ENCODE results near the gene SUPT20HL1. TPM values are rescaled to one million over a fixed set of nuclear protein-coding genes. Genes with fewer than 3 reads are reported as not detected.

The SUPT20HL1 gene
- total RNA-seq, 2 donors from 2014 or later, result not detected

DNA sequence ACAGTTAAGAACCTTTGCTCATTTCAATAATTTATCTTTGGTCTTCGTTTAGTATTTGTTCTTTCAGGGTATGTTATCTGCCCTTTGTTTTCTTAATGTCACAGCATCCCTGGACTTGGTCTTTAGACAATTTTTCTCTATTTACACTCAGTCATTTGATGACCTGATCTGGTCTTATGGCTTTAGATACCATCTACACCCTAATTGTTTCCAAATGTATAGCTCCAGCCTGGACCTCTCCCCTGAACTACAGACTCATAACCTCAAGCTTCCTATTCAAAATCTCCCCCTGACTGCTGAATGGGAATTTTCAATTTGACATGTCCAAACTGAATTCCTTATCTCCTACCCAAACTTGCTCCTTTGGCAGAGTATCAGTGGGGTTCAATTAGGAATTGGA lies 42.9 kb upstream of the SUPT20HL1 start:
- Histone ChIP-seq H3K9me3 (no peaks in the 10 kb centered on the region), H3K27me3 (replicated peaks; ENCODE audit: insufficient read depth) (no peaks in the 10 kb centered on the region), H3K4me3 (no peak overlapping the region), H3K4me1 (ENCODE audit: control insufficient read depth in 1 of 2, low read depth in 2 of 2) (no peaks in the 10 kb centered on the region), H3K27ac (no peak overlapping the region), H3K36me3 (no peaks in the 10 kb centered on the region)
- no peak for ATAC-seq (ENCODE audit: insufficient number of reproducible peaks, low FRiP score, low read depth)
- TF ChIP-seq, protein P1, sequence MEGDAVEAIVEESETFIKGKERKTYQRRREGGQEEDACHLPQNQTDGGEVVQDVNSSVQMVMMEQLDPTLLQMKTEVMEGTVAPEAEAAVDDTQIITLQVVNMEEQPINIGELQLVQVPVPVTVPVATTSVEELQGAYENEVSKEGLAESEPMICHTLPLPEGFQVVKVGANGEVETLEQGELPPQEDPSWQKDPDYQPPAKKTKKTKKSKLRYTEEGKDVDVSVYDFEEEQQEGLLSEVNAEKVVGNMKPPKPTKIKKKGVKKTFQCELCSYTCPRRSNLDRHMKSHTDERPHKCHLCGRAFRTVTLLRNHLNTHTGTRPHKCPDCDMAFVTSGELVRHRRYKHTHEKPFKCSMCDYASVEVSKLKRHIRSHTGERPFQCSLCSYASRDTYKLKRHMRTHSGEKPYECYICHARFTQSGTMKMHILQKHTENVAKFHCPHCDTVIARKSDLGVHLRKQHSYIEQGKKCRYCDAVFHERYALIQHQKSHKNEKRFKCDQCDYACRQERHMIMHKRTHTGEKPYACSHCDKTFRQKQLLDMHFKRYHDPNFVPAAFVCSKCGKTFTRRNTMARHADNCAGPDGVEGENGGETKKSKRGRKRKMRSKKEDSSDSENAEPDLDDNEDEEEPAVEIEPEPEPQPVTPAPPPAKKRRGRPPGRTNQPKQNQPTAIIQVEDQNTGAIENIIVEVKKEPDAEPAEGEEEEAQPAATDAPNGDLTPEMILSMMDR (IDR thresholded peaks at IDR 0.05), result no peak
- DNase-seq (ENCODE audit: low spot score), result no peak

DNA sequence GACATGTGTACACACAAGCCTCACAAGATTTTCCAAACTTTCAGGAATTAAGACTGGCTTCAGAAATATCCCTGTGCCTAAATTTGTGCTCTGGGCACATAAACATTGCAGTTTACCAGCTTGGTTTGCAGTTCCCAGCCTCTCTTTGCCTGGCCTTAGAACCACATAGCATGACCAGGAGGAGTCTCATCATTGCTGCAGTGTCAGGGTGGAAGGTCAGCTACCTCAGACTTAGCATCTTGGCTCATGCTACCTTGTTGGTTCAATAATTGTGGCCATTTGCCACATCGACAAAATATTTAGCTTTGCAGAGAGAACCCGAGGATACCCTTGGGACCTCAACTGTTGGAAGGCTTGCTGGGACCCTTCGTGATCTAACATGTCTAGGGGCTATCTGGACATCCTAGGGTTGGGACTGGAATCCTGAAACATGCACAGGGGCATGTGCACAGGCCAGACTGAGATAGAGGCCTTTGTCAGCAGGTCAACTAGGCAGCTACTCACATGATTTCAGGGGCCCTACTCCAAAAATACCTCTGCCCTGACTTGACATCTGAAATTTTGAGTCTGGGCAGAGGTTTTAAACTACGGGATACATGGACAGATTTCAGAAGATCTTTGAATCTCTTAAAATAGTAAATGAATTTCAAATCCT lies 38.6 kb upstream of the SUPT20HL1 start:
- no peak for ATAC-seq (ENCODE audit: insufficient number of reproducible peaks, low FRiP score, low read depth)
- Histone ChIP-seq H3K4me3 (no peak overlapping the region), H3K27ac (no peak overlapping the region), H3K27me3 (replicated peaks; ENCODE audit: insufficient read depth) (no peaks in the 10 kb centered on the region), H3K36me3 (no peaks in the 10 kb centered on the region), H3K9me3 (no peaks in the 10 kb centered on the region), H3K4me1 (ENCODE audit: control insufficient read depth in 1 of 2, low read depth in 2 of 2) (no peaks in the 10 kb centered on the region)
- DNase-seq (ENCODE audit: low spot score), result no peak
- TF ChIP-seq, protein P1 (IDR thresholded peaks at IDR 0.05), result no peak

DNA sequence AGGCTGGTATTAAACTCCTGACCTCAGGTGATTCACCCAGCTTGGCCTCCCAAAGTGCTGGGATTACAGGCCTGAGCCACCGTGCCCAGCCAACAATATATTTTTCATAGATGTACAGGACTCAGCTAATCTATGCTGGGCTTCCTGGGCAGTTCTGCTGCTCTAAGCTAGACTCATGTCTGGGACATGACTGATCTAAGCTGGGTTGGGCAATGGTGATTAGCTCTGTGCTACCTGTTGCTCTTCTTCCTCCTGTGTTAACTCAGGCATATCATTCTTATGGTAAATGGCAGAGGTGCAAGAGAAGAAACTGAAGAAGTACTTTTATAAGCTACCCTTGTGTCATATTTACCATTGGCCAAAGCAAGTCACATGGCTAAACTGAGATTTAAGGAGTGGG lies 35.2 kb upstream of the SUPT20HL1 start:
- TF ChIP-seq, protein P1 (IDR thresholded peaks at IDR 0.05), result no peak
- ATAC-seq (ENCODE audit: insufficient number of reproducible peaks, low FRiP score, low read depth), result no peak
- H3K9me3 ChIP-seq, result no peaks in the 10 kb centered on the region
- no peaks in the 10 kb centered on the region for H3K27me3 ChIP-seq (replicated peaks; ENCODE audit: insufficient read depth)
- no peaks in the 10 kb centered on the region for H3K36me3 ChIP-seq
- H3K27ac ChIP-seq, result no peak overlapping the region
- no peak for DNase-seq (ENCODE audit: low spot score)
- H3K4me1 ChIP-seq (ENCODE audit: control insufficient read depth in 1 of 2, low read depth in 2 of 2), result no peaks in the 10 kb centered on the region
- no peak overlapping the region for H3K4me3 ChIP-seq

DNA sequence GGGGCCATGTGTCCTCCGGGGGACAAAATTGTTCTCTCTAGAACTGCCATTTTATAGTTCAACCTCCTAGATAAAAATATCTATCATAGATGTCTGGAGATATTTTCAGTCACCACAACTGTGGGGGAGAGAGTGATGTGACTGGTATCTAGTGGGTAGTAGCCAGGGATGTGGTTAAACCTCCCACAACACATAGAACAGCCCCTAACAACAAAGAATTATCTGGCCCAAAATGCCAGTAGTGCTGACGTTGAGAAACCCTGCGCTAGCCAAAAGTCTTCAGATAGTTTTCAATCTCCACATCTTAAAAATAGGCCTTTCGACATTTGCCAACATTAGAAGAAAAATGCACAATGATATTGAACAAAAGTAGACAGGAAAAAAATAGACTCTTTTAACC lies 27.6 kb upstream of the SUPT20HL1 start:
- no peak for ATAC-seq (ENCODE audit: insufficient number of reproducible peaks, low FRiP score, low read depth)

DNA sequence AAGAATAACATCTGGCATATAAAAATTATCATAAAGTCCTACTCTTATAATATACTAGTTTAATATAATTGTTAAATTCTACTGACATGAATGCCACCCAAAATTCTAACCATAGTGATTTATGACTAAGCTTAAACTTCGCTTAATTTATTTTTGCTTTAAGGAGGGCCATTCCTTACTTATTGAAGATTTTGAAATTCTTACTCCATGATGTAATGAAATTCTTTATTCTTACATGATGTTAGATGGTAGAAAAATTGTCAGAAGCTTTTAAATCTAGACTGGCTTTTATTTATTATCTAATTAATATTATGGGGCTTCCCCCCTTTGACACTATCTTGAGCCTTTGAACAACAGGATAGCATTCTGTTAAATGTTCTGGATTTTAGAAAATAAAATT lies 27.1 kb upstream of the SUPT20HL1 start:
- no peak for DNase-seq (ENCODE audit: low spot score)
- H3K27ac ChIP-seq, result no peak overlapping the region

More for the DNA sequence above, 27.6 kb upstream of the SUPT20HL1 start:
- H3K27ac ChIP-seq, result no peak overlapping the region
- H3K9me3 ChIP-seq, result no peaks in the 10 kb centered on the region
- H3K27me3 ChIP-seq (replicated peaks; ENCODE audit: insufficient read depth), result no peaks in the 10 kb centered on the region
- TF ChIP-seq, protein P1 (IDR thresholded peaks at IDR 0.05), result no peak
- H3K4me1 ChIP-seq (ENCODE audit: control insufficient read depth in 1 of 2, low read depth in 2 of 2), result no peaks in the 10 kb centered on the region
- DNase-seq (ENCODE audit: low spot score), result no peak
- no peak overlapping the region for H3K4me3 ChIP-seq
- no peaks in the 10 kb centered on the region for H3K36me3 ChIP-seq

More for the DNA sequence above, 27.1 kb upstream of the SUPT20HL1 start:
- Histone ChIP-seq H3K4me1 (ENCODE audit: control insufficient read depth in 1 of 2, low read depth in 2 of 2) (no peaks in the 10 kb centered on the region), H3K9me3 (no peaks in the 10 kb centered on the region), H3K36me3 (no peaks in the 10 kb centered on the region), H3K4me3 (no peak overlapping the region), H3K27me3 (replicated peaks; ENCODE audit: insufficient read depth) (no peaks in the 10 kb centered on the region)
- TF ChIP-seq, protein P1 (IDR thresholded peaks at IDR 0.05), result no peak
- no peak for ATAC-seq (ENCODE audit: insufficient number of reproducible peaks, low FRiP score, low read depth)
